ENCODE data around the gene NUDT16L1.

NUDT16L1 gene

DNA sequence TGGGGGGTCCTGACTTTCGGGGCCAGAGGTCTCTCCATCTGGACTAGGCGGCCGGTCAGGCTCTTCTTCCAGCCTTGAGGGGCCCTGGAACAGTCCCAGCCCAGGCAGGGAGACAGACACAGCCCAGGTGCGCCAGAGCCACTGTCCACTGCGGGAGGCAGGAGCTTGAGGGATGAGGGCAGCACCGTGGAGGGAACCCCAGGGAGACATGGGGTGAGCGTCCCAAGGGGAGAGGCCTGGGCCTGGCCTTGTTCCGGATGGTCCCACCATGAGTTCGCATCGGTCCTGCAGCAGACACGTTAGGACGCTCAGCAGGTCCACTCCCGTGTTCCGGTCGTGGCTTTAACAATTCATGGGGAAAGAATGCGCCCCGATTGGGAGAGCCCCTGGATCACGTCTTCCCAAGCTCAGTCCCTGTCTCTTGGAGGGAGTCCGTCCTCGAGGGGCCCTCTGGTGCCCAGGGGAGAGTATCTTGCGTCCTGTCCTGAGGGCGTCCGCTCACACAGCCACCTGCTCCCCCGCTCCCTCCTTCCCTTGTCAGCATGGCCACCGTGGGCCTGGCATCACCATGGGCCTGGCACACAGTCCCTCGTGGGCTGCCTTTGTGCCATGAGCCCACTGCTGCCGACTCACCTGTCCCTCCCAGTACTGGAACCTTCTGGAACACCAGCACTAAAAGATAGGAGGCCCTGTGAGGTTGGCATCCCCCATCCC, 6.7 kb upstream of the NUDT16L1 start:
- H3K4me3 ChIP-seq (ENCODE audit: low read depth, low read length): no peak overlapping the region
- no peak for DNase-seq (ENCODE audit: low read depth)
- in situ Hi-C loops (cut with HindIII; ENCODE audit: low sequenced_read_pairs): no loop called here
- TF ChIP-seq, protein P1, sequence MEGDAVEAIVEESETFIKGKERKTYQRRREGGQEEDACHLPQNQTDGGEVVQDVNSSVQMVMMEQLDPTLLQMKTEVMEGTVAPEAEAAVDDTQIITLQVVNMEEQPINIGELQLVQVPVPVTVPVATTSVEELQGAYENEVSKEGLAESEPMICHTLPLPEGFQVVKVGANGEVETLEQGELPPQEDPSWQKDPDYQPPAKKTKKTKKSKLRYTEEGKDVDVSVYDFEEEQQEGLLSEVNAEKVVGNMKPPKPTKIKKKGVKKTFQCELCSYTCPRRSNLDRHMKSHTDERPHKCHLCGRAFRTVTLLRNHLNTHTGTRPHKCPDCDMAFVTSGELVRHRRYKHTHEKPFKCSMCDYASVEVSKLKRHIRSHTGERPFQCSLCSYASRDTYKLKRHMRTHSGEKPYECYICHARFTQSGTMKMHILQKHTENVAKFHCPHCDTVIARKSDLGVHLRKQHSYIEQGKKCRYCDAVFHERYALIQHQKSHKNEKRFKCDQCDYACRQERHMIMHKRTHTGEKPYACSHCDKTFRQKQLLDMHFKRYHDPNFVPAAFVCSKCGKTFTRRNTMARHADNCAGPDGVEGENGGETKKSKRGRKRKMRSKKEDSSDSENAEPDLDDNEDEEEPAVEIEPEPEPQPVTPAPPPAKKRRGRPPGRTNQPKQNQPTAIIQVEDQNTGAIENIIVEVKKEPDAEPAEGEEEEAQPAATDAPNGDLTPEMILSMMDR (IDR thresholded peaks at IDR 0.05; ENCODE audit: low read depth, low read length, missing control alignments): no peak

GRCh38 chr16:4687416-4687815, 5.9 kb upstream of the NUDT16L1 start:
- H3K4me3 ChIP-seq (ENCODE audit: low read depth, low read length): no peak overlapping the region
- in situ Hi-C loops (cut with HindIII; ENCODE audit: low sequenced_read_pairs): no loop called here
- TF ChIP-seq, protein P1 (IDR thresholded peaks at IDR 0.05; ENCODE audit: low read depth, low read length, missing control alignments): no peak
- no peak for DNase-seq (ENCODE audit: low read depth)

- TF ChIP-seq, protein P1 (IDR thresholded peaks at IDR 0.05; ENCODE audit: low read depth, low read length, missing control alignments): no peak
- in situ Hi-C loops (cut with HindIII; ENCODE audit: low sequenced_read_pairs): no loop called here
- no peak for DNase-seq (ENCODE audit: low read depth)
- no peak overlapping the region for H3K4me3 ChIP-seq (ENCODE audit: low read depth, low read length)
Observed at GRCh38 chr16:4687946-4688673, 5.3 kb upstream of the NUDT16L1 start.

DNA sequence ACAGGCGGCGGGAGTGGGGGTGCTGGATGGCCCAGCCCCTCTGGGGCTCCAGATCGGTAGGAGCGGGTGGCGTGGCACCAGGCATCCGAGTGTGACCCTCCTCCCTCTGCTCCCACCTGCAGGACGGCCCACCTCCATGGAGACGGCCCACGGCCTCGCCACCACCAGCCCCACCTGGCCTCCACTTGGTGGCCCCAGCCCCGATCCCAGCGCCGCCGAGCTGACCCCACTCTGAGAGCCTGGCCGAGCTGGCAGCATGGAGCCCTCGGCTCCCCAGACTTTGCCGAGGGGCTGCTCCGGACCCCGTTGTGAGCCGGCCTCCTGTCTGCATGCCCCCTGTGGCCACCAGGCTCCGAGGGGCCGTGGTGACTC, 4.7 kb upstream of the NUDT16L1 start:
- no peak for DNase-seq (ENCODE audit: low read depth)
- H3K4me3 ChIP-seq (ENCODE audit: low read depth, low read length): no peak overlapping the region
- TF ChIP-seq, protein P1 (IDR thresholded peaks at IDR 0.05; ENCODE audit: low read depth, low read length, missing control alignments): no peak
- in situ Hi-C loops (cut with HindIII; ENCODE audit: low sequenced_read_pairs): no loop called here

DNA sequence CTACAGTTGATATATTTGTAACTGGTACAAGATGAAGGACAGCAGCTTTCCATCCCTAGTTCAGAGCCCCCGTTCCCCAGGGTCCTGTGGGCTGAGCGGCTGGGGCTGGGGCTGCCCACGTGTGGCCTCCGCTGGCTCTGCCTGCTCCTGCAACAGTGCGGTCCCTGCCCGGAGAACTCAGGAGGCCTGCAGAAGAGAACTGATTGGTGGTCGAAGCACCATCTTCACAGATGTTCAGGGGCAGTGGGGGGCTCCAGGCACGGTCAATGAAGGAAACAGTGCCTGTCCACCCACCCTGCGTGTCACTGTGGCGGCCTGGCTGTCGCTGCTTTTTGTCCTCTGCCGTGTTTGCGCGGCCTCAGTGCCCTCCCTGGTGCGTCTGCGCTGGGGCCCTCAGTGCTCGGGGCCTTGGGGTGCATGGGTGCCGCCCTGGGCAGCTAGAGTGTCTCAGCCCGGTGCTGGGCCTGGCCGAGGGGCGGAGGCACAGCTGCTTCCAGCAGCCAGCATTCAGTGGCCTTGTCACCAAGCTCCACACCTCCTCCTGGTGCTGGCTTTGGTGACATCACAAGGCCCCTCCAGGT, 4.2 kb upstream of the NUDT16L1 start:
- TF ChIP-seq, protein P1 (IDR thresholded peaks at IDR 0.05; ENCODE audit: low read depth, low read length, missing control alignments): no peak
- no peak for DNase-seq (ENCODE audit: low read depth)
- in situ Hi-C loops (cut with HindIII; ENCODE audit: low sequenced_read_pairs): no loop called here
- H3K4me3 ChIP-seq (ENCODE audit: low read depth, low read length): no peak overlapping the region

DNA sequence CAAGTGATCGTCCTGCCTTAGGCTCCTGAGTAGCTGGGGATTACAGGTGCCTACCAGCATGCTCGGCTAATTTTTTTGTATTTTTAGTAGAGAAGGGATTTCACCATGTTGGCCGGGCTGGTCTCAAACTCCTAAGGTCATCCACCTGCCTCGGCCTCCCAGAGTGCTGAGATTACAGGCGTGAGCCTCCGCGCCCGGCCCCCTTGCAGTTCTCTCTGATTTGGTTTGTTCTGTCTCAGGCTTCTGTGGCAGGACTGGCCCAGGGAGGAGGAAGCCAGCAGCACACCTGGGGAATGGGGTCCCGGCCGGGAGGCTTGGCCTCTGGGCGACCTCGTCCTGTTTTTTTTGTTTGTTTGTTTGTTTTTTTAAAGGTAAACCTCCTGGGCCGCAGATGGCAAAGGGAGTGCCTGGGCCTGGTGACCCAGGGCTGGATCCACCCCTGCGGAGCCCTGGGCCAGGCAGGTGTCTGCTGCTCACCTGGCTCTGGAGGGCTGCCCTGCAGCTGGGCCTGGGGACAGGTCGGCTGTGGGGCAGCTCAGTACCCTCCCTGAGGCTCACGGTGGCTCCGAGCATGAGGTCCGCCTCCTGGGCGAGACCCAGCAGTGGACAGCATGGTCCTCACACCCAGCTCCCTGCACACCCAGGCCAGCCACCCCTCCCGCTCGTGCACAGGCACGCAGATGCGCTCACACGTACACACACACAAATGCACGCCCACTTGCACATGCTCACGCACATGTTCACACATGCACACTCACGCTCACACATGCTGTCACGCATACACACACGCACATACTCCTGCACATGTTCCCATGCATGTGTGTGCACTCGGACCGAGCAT, 3.3 kb upstream of the NUDT16L1 start:
- no peak overlapping the region for H3K4me3 ChIP-seq (ENCODE audit: low read depth, low read length)
- in situ Hi-C loops (cut with HindIII; ENCODE audit: low sequenced_read_pairs): no loop called here
- TF ChIP-seq, protein P1 (IDR thresholded peaks at IDR 0.05; ENCODE audit: low read depth, low read length, missing control alignments): no peak
- no peak for DNase-seq (ENCODE audit: low read depth)

Data from astrocyte of the cerebellum (primary cell).